CD4-positive, alpha-beta memory T cell (primary cell): ENCODE results near the gene MKRN2. TPM values are rescaled to one million over a fixed set of nuclear protein-coding genes. Genes with fewer than 3 reads are reported as not detected.

Source experiments
- CTCF ChIA-PET: fragments of 350-600 bp; sonication (Branson Sonifier 250); formaldehyde crosslinking; loops from one replicate; lab custom pipeline; 2021; ENCODE audit warnings: inconsistent platforms; ENCODE audit not compliant: partially characterized antibody; lab: Charles Lee
- POLR2A ChIA-PET: fragments of 350-600 bp; sonication (Branson Sonifier 250); formaldehyde crosslinking; loops from one replicate; lab custom pipeline; 2021; ENCODE audit not compliant: partially characterized antibody; lab: Charles Lee
- DNase-seq, 5 donors: peaks; one replicate each; pipeline versions ENCODE4 v3.0.0 to v3.0.0-alpha.2; 2020 to 2022; ENCODE audit warnings: mixed read lengths in 1 of 5
- H3K27ac ChIP-seq: one replicate; pipeline ENCODE4 v1.7.0; 2013; ENCODE audit warnings: low read depth, low read length
- H3K27me3 ChIP-seq: 2 replicates; pipeline ENCODE4 v1.7.0; 2013; ENCODE audit warnings: mild to moderate bottlenecking, low read length, moderate library complexity; ENCODE audit not compliant: insufficient read depth
- H3K36me3 ChIP-seq: 2 replicates; pipeline ENCODE4 v1.7.0; 2013; ENCODE audit warnings: mild to moderate bottlenecking, low read length, moderate library complexity; ENCODE audit not compliant: insufficient read depth
- H3K4me1 ChIP-seq: 2 replicates; pipeline ENCODE4 v1.7.0; 2013; ENCODE audit warnings: mild to moderate bottlenecking, low read length, moderate library complexity; ENCODE audit not compliant: insufficient read depth
- H3K4me3 ChIP-seq, 2 donors: one replicate each; pipeline ENCODE4 v1.7.0; 2013; ENCODE audit warnings: low read length in 2 of 2, mild to moderate bottlenecking in 1 of 2
- H3K9me3 ChIP-seq, 2 donors: one replicate each; pipeline ENCODE4 v1.7.0; 2013; ENCODE audit warnings: low read length in 2 of 2, control low read depth in 1 of 2; ENCODE audit not compliant: control insufficient read depth in 1 of 2
- H3K27ac Mint-ChIP-seq, 7 donors: one replicate each; pipeline ENCODE4 v1.8.0; 2020 to 2021; ENCODE audit warnings: mixed read lengths in 7 of 7, mild to moderate bottlenecking in 6 of 7, inconsistent platforms in 3 of 7, moderate library complexity in 3 of 7
- H3K27me3 Mint-ChIP-seq, 2 donors: one replicate each; pipeline ENCODE4 v1.8.0; 2020 to 2021; ENCODE audit warnings: mixed read lengths in 2 of 2
- H3K36me3 Mint-ChIP-seq, 2 donors: one replicate each; pipeline ENCODE4 v1.8.0; 2020 to 2021; ENCODE audit warnings: mixed read lengths in 2 of 2, inconsistent platforms in 1 of 2, mild to moderate bottlenecking in 1 of 2
- H3K4me1 Mint-ChIP-seq, 4 donors: one replicate each; pipeline ENCODE4 v1.8.0; 2020 to 2021; ENCODE audit warnings: mixed read lengths in 4 of 4, mild to moderate bottlenecking in 1 of 4
- H3K4me3 Mint-ChIP-seq, 8 donors: one replicate each; pipeline ENCODE4 v1.8.0; 2020 to 2021; ENCODE audit warnings: mixed read lengths in 8 of 8, mild to moderate bottlenecking in 7 of 8, moderate library complexity in 6 of 8, inconsistent platforms in 3 of 8
- H3K9me3 Mint-ChIP-seq, 8 donors: one replicate each; pipeline ENCODE4 v1.8.0; 2020 to 2021; ENCODE audit warnings: mixed read lengths in 8 of 8, mild to moderate bottlenecking in 5 of 8, inconsistent platforms in 3 of 8, moderate library complexity in 1 of 8
- intact Hi-C: fragments of 100-400 bp; cut with micrococcal nuclease; formaldehyde crosslinking; loops from one replicate; pipeline ENCODE4 v1.15.1; 2023
- polyA plus RNA-seq, 2 donors: library from polyadenylated mRNA; unstranded; fragments of 300-500 nt; fragmentation: Illumina TruSeq; gene quantifications; one replicate each; pipeline ENCODE4 v1.2.3, GENCODE V29; 2021
- total RNA-seq, 2 experiments: library from RNA; stranded (reverse); gene quantifications; one replicate each; pipeline ENCODE4 v1.2.3, GENCODE V29; 2021

The MKRN2 gene
- total and polyA plus RNA-seq, 4 experiments from 2014 or later: 31.7 to 60.3 (median 37.5) TPM

DNA sequence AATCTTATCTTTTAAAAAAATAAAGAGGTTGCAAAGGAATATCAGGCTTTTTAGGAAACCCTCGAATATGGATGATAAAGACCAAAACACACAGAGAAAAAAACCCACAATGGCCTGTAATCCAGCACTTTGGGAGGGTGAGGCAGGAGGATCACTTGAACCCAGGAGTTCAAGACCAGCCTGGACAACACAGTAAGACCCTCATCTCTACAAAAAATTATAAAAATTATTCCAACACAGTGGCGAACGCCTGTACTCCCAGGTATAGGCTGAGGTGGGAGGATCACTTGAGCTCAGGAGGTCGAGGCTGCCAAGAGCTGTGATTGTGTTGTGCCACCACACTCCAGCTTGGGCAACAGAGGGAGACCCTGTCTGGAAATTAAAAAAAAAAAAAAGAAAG, 76.2 kb downstream of the MKRN2 start:
- POLR2A ChIA-PET: interaction anchor here (0.7 kb wide), 1 partner anchor 99 kb away, joined by 3 read pairs; no protein-coding TSS in a partner anchor
- no peaks in the 10 kb centered on the region for H3K27me3 ChIP-seq
- CTCF ChIA-PET: no interaction called here
- peaks cover 8 to 13% of the 10 kb centered on the region in 2 donors for H3K36me3 Mint-ChIP-seq
- intact Hi-C loops: no loop called here
- H3K9me3 ChIP-seq: no peaks in the 10 kb centered on the region
- no peak overlapping the region for H3K27ac Mint-ChIP-seq
- no peaks in the 10 kb centered on the region for H3K27me3 Mint-ChIP-seq
- no peaks in the 10 kb centered on the region for H3K36me3 ChIP-seq
- peaks cover 27 to 61% (median 44%) of the 10 kb centered on the region in 4 donors for H3K4me1 Mint-ChIP-seq
- H3K4me3 ChIP-seq: no peak overlapping the region
- no peak overlapping the region for H3K4me3 Mint-ChIP-seq
- DNase-seq: no peak
- peaks cover 0 to 2% (median 0%) of the 10 kb centered on the region in 8 donors for H3K9me3 Mint-ChIP-seq
- H3K27ac ChIP-seq: no peak overlapping the region
- peaks cover 49% of the 10 kb centered on the region for H3K4me1 ChIP-seq

Other genes starting within 250 kb of the MKRN2 start
- gene TSEN2, start 72.6 kb upstream of the MKRN2 start, total RNA-seq: 10 to 100 TPM; 18.5 to 19.6 TPM
- gene TSEN2, start 72.6 kb upstream of the MKRN2 start, polyA plus RNA-seq: 10 to 100 TPM; 11.2 to 13.9 TPM
- not detected for gene MKRN2OS, start 11.6 kb upstream of the MKRN2 start, total RNA-seq
- gene MKRN2OS, start 11.6 kb upstream of the MKRN2 start, polyA plus RNA-seq: not detected
- gene RAF1, start 107.0 kb downstream of the MKRN2 start, total RNA-seq: 100 to 1,000 TPM; 116 to 120 TPM
- gene RAF1, start 107.0 kb downstream of the MKRN2 start, polyA plus RNA-seq: 10 to 100 TPM; 54.1 to 74.0 TPM
- gene TMEM40, start 202.2 kb downstream of the MKRN2 start, total RNA-seq: not detected
- gene TMEM40, start 202.2 kb downstream of the MKRN2 start, polyA plus RNA-seq: not detected
- gene CAND2, start 239.6 kb downstream of the MKRN2 start, total RNA-seq: 1 to 10 TPM; 1.9 to 2.2 TPM
- gene CAND2, start 239.6 kb downstream of the MKRN2 start, polyA plus RNA-seq: 1 to 10 TPM; 2.2 to 2.3 TPM